Heart left ventricle (tissue), 13 donors: ENCODE data around the gene RPAP2.

ENCODE experiments used
- CTCF ChIP-seq, 12 donors: fragments of 200-600 bp; sonication (generic) in 4 of 12; IDR thresholded peaks; one replicate each; pipeline versions ENCODE4 v1.5.0 to v1.8.0; 2018 to 2022; ENCODE audit warnings: antibody characterized with exemption in 12 of 12, mild to moderate bottlenecking in 5 of 12
- POLR2A ChIP-seq, 2 donors: fragments of 450-650 bp; IDR thresholded peaks; one replicate each; pipeline ENCODE4 v1.6.1; 2017; ENCODE audit warnings: antibody characterized with exemption in 2 of 2, mild to moderate bottlenecking in 2 of 2, moderate library complexity in 2 of 2
- donor health status: ischemic (EF 13 %, LVEDD 7.1; RV severe dilation, severe dysfunction).
- donor health status: DM: no; HTN: yes; CAD: no.
- donor health status: DM: no; HTN: no; CAD: no.
- donor health status: ischemic (EF 25% LVEDD 6.9; RV normal size, moderate dysfunction).
- donor health status: ischemic (EF 25% LVEDD 5.7; RV mildly dilated, moderate dysfunction).
- donor health status: ischemic (EF 35%, LVEDD 5.7; RV mildly dilated, moderate dysfunction).
- donor health status: nonischemic (EF 11% LVEDD 7.7; RV severe dilation, severe dysfunction).
- donor health status: DM: yes; HTN: yes; CAD: no.
- donor health status: PGD.
- donor health status: ischemic (EF 29% LVEDD 5.4; RV normal size, mild dysfunction).
- donor health status: nonischemic (EF 23%, LVEDD 6.1; RV moderate dilation, normal function).

DNA sequence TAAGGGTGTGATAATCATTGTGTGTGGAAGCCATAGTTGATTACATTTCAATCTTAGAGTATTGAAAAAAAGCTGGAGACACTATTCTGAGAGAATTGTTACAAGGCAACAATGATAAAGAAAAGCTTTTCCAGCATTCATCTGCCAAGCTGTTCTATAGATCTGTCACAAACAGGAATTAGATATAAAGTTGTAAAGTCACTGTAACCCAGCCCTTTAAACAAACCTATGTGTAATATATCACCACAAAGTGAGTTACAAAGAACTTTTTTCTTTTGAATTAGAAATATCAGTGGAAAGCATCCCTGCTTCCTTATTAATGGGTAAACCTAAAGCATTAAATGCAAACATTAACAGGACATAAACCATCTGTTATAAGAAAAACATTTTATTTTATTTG is 55.4 kb downstream of the RPAP2 start:
- TF ChIP-seq CTCF (IDR thresholded peaks at IDR 0.05): no peak
- TF ChIP-seq POLR2A (IDR thresholded peaks at IDR 0.05): no peak
